ENCODE results near the gene DIPK2A. TPM values are rescaled to one million over a fixed set of nuclear protein-coding genes. Genes with fewer than 3 reads are reported as not detected.

Gene DIPK2A
- total RNA-seq, 1 donor from 2014 or later = 18.3 TPM

DNA sequence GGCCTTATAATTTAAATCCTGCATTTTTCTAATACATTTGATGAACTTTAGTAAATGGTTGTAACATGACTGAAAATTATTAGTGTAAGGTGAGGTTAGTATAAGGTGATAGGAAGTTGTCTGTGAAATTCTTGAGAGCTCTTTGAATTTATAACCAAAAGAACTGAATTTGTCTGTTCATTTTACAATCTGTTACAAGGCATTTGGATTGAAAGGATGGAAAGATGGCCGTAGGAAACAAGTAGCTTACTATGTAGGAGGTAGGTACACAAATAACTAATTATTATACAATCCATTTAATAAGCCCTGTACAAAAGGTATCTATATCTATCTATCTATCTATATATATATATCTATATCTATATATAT lies 6.6 kb downstream of the DIPK2A start:
- H3K4me1 Mint-ChIP-seq (ENCODE audit: low read depth, unreplicated experiment) = peaks cover 26% of the 10 kb centered on the region
- H3K9me3 Mint-ChIP-seq (ENCODE audit: unreplicated experiment) = peaks cover 10% of the 10 kb centered on the region
- TF ChIP-seq CTCF (IDR thresholded peaks at IDR 0.05; ENCODE audit: partially characterized antibody, unreplicated experiment) = no peak
- H3K27ac Mint-ChIP-seq (ENCODE audit: unreplicated experiment) = no peak overlapping the region
- peaks cover 5% of the 10 kb centered on the region for H3K27me3 Mint-ChIP-seq (ENCODE audit: unreplicated experiment)
- DNase-seq = no peak
- peaks cover 10% of the 10 kb centered on the region for H3K36me3 Mint-ChIP-seq (ENCODE audit: unreplicated experiment)
- no peak overlapping the region for H3K4me3 Mint-ChIP-seq (ENCODE audit: unreplicated experiment)

DNA sequence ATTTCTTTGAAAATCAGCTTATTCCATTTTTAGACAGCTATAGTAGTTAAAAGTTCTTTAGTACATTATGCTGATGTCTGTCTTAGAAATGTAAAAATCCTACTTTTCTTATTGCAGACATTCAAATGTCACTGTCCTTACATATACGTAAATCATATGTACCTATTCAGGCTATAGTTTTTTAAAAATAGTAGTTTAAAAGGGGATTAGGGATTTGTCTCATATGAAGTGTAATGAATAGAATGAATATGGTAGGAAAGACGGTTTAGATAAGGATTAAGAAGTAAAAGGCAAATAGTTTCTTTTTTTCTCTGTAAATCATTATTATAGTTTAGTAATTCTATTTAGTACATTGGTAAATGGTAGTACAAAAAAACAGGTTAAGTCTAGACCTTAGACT lies 7.4 kb downstream of the DIPK2A start:
- Mint-ChIP-seq H3K27ac (ENCODE audit: unreplicated experiment) (no peak overlapping the region), H3K4me1 (ENCODE audit: low read depth, unreplicated experiment) (peaks cover 30% of the 10 kb centered on the region), H3K36me3 (ENCODE audit: unreplicated experiment) (peaks cover 11% of the 10 kb centered on the region), H3K27me3 (ENCODE audit: unreplicated experiment) (no peaks in the 10 kb centered on the region), H3K9me3 (ENCODE audit: unreplicated experiment) (peaks cover 5% of the 10 kb centered on the region), H3K4me3 (ENCODE audit: unreplicated experiment) (no peak overlapping the region)
- no peak for TF ChIP-seq CTCF (IDR thresholded peaks at IDR 0.05; ENCODE audit: partially characterized antibody, unreplicated experiment)
- DNase-seq = no peak

- TF ChIP-seq CTCF (IDR thresholded peaks at IDR 0.05; ENCODE audit: partially characterized antibody, unreplicated experiment) = no peak
- peaks cover 11% of the 10 kb centered on the region for H3K36me3 Mint-ChIP-seq (ENCODE audit: unreplicated experiment)
- DNase-seq = no peak
- no peaks in the 10 kb centered on the region for H3K27me3 Mint-ChIP-seq (ENCODE audit: unreplicated experiment)
- no peak overlapping the region for H3K27ac Mint-ChIP-seq (ENCODE audit: unreplicated experiment)
- H3K4me1 Mint-ChIP-seq (ENCODE audit: low read depth, unreplicated experiment) = peaks cover 34% of the 10 kb centered on the region
- H3K4me3 Mint-ChIP-seq (ENCODE audit: unreplicated experiment) = no peak overlapping the region
- peaks cover 5% of the 10 kb centered on the region for H3K9me3 Mint-ChIP-seq (ENCODE audit: unreplicated experiment)
Observed at GRCh38 chr3:143979813-143980212, 8.2 kb downstream of the DIPK2A start.

- H3K4me1 Mint-ChIP-seq (ENCODE audit: low read depth, unreplicated experiment) = peaks cover 26% of the 10 kb centered on the region
- H3K9me3 Mint-ChIP-seq (ENCODE audit: unreplicated experiment) = peaks cover 2% of the 10 kb centered on the region
- H3K36me3 Mint-ChIP-seq (ENCODE audit: unreplicated experiment) = peaks cover 7% of the 10 kb centered on the region
- no peak for TF ChIP-seq CTCF (IDR thresholded peaks at IDR 0.05; ENCODE audit: partially characterized antibody, unreplicated experiment)
- DNase-seq = no peak
- no peaks in the 10 kb centered on the region for H3K27me3 Mint-ChIP-seq (ENCODE audit: unreplicated experiment)
- H3K27ac Mint-ChIP-seq (ENCODE audit: unreplicated experiment) = no peak overlapping the region
- no peak overlapping the region for H3K4me3 Mint-ChIP-seq (ENCODE audit: unreplicated experiment)
Observed at GRCh38 chr3:143988306-143988705, 16.7 kb downstream of the DIPK2A start.

GRCh38 chr3:143989461-143989860 lies 17.8 kb downstream of the DIPK2A start:
- peaks cover 24% of the 10 kb centered on the region for H3K4me1 Mint-ChIP-seq (ENCODE audit: low read depth, unreplicated experiment)
- H3K27me3 Mint-ChIP-seq (ENCODE audit: unreplicated experiment) = no peaks in the 10 kb centered on the region
- H3K36me3 Mint-ChIP-seq (ENCODE audit: unreplicated experiment) = peaks cover 5% of the 10 kb centered on the region
- H3K9me3 Mint-ChIP-seq (ENCODE audit: unreplicated experiment) = no peaks in the 10 kb centered on the region
- no peak overlapping the region for H3K4me3 Mint-ChIP-seq (ENCODE audit: unreplicated experiment)
- TF ChIP-seq CTCF (IDR thresholded peaks at IDR 0.05; ENCODE audit: partially characterized antibody, unreplicated experiment) = no peak
- DNase-seq = no peak
- H3K27ac Mint-ChIP-seq (ENCODE audit: unreplicated experiment) = no peak overlapping the region

Measured in glutamatergic neuron (in vitro differentiated cells).